ENCODE data around the gene TBX19.

The TBX19 gene

DNA sequence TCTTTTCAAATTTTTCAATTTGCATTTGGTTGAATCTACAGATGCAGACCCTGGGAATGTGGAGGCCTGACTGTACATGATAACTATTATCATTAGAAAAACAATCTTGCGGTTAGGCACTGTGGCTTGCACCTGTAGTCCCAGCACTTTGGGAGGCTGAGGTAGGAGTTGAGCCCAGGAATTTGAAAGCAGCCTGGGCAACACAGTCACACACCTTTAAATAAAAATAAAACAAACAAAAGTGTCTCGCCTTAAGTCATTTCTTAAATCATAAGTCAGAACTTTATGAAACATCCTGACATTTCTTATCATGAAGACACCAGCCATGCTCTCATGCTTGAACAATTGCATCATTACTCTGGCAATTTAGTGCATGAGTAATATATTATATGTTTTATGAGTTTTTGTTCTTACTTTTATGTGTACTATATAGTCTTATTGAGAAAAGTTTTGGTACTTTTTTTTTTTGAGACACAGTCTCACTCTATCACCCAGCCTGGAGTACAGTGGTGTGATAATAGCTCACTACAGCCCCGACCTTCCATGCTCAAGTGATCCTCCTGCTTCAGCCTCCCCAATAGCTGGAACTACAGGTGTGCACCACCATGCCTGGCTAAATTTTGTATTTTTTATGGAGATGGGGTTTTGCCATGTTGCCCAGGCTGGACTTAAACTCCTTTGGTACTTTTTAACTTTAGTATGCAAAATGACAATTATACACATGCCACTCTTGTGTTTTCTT lies 7.8 kb downstream of the TBX19 start:
- no peak overlapping the region for H3K27ac ChIP-seq
- TF ChIP-seq, protein P1, sequence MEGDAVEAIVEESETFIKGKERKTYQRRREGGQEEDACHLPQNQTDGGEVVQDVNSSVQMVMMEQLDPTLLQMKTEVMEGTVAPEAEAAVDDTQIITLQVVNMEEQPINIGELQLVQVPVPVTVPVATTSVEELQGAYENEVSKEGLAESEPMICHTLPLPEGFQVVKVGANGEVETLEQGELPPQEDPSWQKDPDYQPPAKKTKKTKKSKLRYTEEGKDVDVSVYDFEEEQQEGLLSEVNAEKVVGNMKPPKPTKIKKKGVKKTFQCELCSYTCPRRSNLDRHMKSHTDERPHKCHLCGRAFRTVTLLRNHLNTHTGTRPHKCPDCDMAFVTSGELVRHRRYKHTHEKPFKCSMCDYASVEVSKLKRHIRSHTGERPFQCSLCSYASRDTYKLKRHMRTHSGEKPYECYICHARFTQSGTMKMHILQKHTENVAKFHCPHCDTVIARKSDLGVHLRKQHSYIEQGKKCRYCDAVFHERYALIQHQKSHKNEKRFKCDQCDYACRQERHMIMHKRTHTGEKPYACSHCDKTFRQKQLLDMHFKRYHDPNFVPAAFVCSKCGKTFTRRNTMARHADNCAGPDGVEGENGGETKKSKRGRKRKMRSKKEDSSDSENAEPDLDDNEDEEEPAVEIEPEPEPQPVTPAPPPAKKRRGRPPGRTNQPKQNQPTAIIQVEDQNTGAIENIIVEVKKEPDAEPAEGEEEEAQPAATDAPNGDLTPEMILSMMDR (IDR thresholded peaks at IDR 0.05), result no peak
- no peak for TF ChIP-seq ZFX (IDR thresholded peaks at IDR 0.05; ENCODE audit: borderline replicate concordance)

DNA sequence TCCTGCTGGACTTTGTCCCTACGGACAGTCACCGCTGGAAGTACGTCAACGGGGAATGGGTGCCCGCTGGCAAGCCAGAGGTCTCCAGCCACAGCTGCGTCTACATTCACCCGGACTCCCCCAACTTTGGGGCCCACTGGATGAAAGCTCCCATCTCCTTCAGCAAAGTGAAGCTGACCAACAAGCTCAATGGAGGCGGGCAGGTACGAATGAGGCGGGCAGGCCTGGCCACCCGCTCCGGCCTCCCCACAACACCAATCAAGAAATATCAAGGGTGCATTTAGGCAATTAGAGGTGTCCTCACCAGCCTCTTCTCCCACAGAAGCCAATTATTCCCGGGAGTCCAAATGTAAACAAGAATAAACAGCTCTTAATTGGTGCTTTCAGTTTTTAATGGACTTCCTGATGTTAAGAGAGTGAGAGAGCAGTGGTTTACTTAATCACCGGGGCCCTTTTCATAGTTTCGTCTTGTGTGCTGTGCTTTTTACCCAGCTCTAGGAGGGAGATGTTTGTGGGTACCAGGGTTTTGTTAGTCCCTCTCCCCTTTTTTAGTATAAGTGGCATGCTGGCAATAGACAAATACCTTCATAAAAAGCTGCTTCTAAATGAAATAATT lies 10.7 kb downstream of the TBX19 start:
- no peak for TF ChIP-seq ZFX (IDR thresholded peaks at IDR 0.05; ENCODE audit: borderline replicate concordance)
- TF ChIP-seq, protein P1 (IDR thresholded peaks at IDR 0.05), result no peak

DNA sequence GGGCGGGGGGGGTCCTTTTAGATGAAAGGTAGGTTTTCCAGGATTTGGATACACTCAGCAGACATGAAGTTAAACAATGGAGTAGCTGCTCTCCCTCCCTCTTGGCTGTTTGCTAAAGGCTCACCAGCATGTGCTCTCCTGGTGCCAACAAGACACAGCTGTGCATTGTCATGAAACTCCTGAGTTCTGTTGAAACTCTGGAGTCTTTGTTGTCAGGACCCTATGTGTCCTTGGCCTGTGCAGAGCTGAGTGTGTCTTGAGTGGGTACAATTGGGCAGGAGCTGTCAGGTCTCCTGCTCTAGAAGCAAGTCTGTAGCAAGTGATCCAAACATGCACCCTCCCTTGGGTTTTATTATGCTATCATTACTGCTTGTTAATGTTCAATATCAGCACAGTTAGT lies 12.7 kb downstream of the TBX19 start:
- TF ChIP-seq, protein P1 (IDR thresholded peaks at IDR 0.05), result no peak
- no peak for TF ChIP-seq ZFX (IDR thresholded peaks at IDR 0.05; ENCODE audit: borderline replicate concordance)
- no peak overlapping the region for H3K27ac ChIP-seq

More for the DNA sequence above, 10.7 kb downstream of the TBX19 start:
- no peak overlapping the region for H3K27ac ChIP-seq

DNA sequence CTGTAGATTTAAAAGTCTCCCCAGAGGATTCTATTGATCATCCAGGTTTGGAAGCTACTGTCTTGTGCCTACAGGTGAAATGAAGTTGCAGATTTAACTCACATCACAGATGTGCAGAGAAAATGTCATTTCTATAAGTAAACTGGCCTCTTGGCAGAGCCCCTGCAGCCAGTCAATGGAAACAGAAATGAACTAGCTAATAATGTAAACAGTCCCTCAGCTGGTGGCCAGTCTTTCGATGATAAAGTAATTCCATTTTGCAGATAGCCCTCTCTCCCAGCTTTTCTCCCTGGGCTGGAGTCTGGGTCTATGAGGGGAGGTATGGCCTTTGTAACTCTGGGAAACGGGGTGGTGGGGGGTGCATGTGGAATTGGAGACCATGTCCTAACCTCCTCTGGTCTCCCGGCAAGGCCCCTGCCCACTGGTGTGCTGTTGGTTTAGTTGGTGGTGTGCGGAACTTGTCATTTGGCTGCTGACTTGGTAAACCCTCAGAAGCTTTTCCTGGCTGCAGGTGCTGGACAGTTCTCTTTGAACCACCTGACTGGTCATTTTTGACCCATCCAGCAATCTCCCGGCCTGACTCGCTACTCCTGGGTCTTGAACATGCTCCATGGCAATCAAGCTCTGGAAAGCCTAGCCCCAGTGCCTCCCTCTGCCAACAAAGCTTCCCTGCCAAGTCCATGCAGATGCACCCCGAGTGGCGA lies 14.9 kb downstream of the TBX19 start:
- no peak for TF ChIP-seq ZFX (IDR thresholded peaks at IDR 0.05; ENCODE audit: borderline replicate concordance)
- TF ChIP-seq, protein P1 (IDR thresholded peaks at IDR 0.05), result no peak
- no peak overlapping the region for H3K27ac ChIP-seq

DNA sequence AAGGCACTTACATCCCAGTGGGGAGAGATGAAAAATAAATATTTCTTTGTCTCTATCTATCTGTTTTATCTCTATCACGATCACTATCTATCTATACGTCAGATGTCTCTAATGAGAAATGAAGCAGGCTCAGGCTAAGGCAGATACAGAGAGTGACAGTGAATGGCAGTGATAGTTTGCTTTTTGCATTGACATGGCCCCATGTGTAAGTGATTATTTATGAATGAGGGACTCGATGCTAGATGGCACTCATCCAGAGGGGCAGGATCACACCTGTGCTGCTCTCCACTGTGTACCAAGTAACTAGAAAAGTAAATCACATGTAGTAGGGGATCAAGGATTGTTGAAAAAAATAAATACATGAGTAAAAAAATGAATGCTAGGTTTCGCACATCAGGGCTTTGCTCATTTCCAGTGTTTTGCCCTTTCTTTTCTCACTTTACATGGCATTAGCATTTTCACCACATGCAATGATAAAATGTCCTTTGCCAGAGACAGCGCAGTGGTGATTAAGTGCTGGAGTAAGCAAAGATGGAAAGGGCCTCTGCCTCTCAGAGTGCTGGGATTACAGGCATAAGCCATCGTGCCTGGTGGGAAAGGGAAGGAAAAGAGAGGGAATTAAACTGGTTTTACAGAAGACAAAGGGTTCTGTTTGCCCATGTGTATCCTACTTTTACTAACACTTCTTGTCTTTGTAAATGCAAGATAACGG lies 16.5 kb downstream of the TBX19 start:
- H3K27ac ChIP-seq, result no peak overlapping the region
- no peak for TF ChIP-seq ZFX (IDR thresholded peaks at IDR 0.05; ENCODE audit: borderline replicate concordance)
- TF ChIP-seq, protein P1 (IDR thresholded peaks at IDR 0.05), result no peak

DNA sequence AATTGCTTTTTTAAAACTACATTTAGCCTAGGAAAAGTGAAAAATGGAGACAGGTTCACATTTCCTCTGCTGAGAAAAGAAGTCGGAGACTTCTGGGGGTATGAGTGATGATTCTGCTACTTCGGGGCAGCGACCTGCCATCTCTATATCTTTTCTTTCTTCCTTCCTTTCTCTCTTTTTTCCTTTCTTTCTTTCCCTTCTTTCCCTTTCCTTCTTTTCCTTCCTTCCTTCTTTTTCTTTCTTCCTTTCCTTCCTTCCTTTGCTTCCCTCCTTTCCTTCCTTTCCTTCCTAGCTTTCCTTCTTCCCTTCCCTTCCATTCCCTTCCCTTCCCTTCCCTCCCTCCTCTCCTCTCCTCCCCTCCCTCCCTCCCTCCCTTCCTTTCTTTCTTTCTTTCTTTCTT lies 17.8 kb downstream of the TBX19 start:
- TF ChIP-seq, protein P1 (IDR thresholded peaks at IDR 0.05), result no peak
- TF ChIP-seq ZFX (IDR thresholded peaks at IDR 0.05; ENCODE audit: borderline replicate concordance), result no peak
- H3K27ac ChIP-seq, result no peak overlapping the region
